ENCODE measurements around the gene TPST2.

The TPST2 gene

GRCh38 chr22:26589845-26590736 lies at the start of gene TPST2:
TSS of gene TPST2 (minus strand) at chr22:26590132. CDS start at chr22:26541630, 48,502 bp downstream.
- in situ Hi-C loops (cut with HindIII; ENCODE audit: low sequenced_read_pairs): no loop called here
- peak within 1 kb of the TSS; percentile 86 for H3K4me3 ChIP-seq (ENCODE audit: low read depth, low read length)
- TF ChIP-seq CTCF (IDR thresholded peaks at IDR 0.05; ENCODE audit: low read depth, low read length, missing control alignments): no peak
- peak; percentile 19 for DNase-seq (ENCODE audit: low read depth)

DNA sequence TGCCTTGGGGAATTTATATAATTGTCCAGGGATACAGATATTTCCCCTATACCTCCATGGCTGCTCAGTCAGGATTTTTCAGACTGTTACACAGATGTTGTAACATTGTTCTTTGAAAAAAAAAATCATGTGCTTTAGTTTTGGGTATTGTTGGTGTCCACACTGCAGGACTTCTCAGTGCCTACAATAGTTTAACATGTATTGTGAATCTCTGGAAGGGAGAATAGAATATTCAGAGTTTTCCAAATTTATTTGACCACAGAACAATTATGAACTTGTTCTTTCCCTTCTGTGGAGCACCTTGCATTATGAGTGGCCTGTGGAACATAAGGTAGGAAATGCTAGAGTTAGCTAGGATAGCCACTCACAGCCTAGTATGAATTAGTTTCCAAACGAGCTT lies 46.4 kb upstream of the TPST2 start:
- TF ChIP-seq CTCF (IDR thresholded peaks at IDR 0.05; ENCODE audit: low read depth, low read length, missing control alignments): no peak
- no peak for DNase-seq (ENCODE audit: low read depth)
- in situ Hi-C loops (cut with HindIII; ENCODE audit: low sequenced_read_pairs): no loop called here
- no peak overlapping the region for H3K4me3 ChIP-seq (ENCODE audit: low read depth, low read length)

DNA sequence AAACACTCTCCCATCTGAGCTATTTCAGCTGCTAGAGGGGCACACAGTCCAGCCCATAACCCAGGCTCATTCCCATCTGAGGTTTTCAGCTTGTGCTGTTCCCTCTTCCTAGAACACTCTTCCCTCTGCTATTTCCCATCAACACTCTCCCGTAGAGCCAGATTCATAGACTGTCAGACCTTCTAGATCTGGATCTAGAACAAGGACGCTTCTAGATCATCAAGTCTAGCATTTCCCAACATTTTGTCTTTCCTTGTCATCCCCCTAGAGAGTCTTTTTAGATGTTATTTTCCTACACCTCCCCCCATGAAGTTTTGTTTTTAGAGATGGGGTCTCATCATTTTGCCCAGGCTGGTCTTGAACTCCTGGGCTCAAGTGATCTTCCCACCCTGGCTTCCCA lies 45.2 kb upstream of the TPST2 start:
- TF ChIP-seq CTCF (IDR thresholded peaks at IDR 0.05; ENCODE audit: low read depth, low read length, missing control alignments): no peak
- in situ Hi-C loops (cut with HindIII; ENCODE audit: low sequenced_read_pairs): no loop called here
- no peak overlapping the region for H3K4me3 ChIP-seq (ENCODE audit: low read depth, low read length)
- DNase-seq (ENCODE audit: low read depth): no peak

DNA sequence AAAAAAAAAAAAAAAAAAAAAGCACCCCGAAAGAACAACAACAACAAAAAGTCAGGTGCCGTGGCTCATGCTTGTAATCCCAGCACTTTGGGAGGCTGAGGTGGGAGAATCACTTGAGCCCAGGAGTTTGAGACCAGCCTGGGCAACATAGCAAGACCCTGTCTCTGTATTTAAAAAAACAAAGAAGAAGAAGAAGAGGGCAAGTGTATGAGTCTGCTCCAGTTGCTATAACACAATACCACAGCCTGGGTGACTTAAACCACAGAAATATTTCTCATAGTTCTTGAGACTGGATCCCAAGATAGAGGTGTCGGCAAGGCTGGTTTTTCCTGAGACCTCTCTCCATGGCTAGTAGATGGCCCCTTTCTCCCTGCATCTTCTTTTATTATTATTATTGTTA lies 44.3 kb upstream of the TPST2 start:
- in situ Hi-C loops (cut with HindIII; ENCODE audit: low sequenced_read_pairs): no loop called here
- DNase-seq (ENCODE audit: low read depth): no peak

DNA sequence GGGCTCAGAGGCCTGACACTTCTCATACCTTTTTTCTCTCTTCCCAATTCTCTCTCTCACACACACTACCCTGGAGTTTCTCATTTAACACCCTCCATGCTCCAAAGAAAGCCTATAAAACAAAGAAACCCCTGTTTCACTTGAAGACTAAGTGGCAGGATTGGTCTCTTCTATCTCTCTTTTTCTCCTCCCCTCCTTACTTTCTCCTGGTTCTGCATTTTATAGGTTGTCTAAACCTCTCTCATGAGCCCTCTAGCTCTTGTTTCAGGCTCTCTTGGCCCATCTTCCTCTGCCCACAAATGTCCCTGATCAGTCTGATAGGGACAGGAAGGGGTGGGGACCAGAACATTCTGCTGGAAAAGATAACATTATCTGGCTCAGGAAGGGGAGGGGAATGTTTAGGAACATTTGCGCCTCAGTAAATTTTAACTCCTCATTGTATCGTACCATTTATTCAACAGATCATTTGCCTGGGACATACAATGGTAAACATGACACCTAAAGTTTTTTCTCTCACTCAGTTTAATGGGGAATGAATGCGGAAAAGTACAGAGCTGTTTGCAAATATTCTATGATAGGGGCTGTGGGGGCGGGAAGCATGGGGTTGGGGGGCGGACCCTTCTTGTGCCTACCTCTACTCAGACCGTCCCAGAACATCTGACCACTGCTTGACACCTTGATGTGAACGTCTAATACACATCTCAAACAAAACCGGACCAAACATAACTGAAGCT lies 42.7 kb upstream of the TPST2 start:
- DNase-seq (ENCODE audit: low read depth): no peak
- H3K4me3 ChIP-seq (ENCODE audit: low read depth, low read length): no peak overlapping the region
- TF ChIP-seq CTCF (IDR thresholded peaks at IDR 0.05; ENCODE audit: low read depth, low read length, missing control alignments): no peak
- in situ Hi-C loops (cut with HindIII; ENCODE audit: low sequenced_read_pairs): no loop called here

More for the DNA sequence above, 44.3 kb upstream of the TPST2 start:
- no peak for TF ChIP-seq CTCF (IDR thresholded peaks at IDR 0.05; ENCODE audit: low read depth, low read length, missing control alignments)
- no peak overlapping the region for H3K4me3 ChIP-seq (ENCODE audit: low read depth, low read length)

GRCh38 chr22:26631282-26631681 lies 41.4 kb upstream of the TPST2 start:
- no peak for TF ChIP-seq CTCF (IDR thresholded peaks at IDR 0.05; ENCODE audit: low read depth, low read length, missing control alignments)
- H3K4me3 ChIP-seq (ENCODE audit: low read depth, low read length): no peak overlapping the region
- in situ Hi-C loops (cut with HindIII; ENCODE audit: low sequenced_read_pairs): no loop called here
- no peak for DNase-seq (ENCODE audit: low read depth)
